Aorta (tissue), 5 donors: ENCODE data around the gene AKT1S1. TPM values are rescaled to one million over a fixed set of nuclear protein-coding genes. Genes with fewer than 3 reads are reported as not detected.
"Not testable (repeated sequence)": the region's sequence is repeated elsewhere in the genome, so short reads cannot be mapped to it uniquely, and the experiment has no call there.

Experiments used
- ATAC-seq: fragments of 200-7000 bp; cut with Tn5 transposase; one replicate; pipeline ENCODE4 v1.9.1; 2022; ENCODE audit warnings: moderate library complexity; ENCODE audit not compliant: low FRiP score
- DNase-seq, 2 donors: peaks; one replicate each; pipeline ENCODE4 v3.0.0-alpha.2; 2020
- H3K27ac ChIP-seq, 2 donors: one replicate each; pipeline ENCODE4 v1.5.1; 2013; ENCODE audit warnings: low read length in 2 of 2, mild to moderate bottlenecking in 2 of 2, moderate library complexity in 2 of 2, control low read depth in 1 of 2, inconsistent platforms in 1 of 2, low read depth in 1 of 2
- H3K27me3 ChIP-seq, 2 donors: one replicate each; pipeline ENCODE4 v1.6.1; 2013; ENCODE audit warnings: control low read depth in 1 of 2, low read length in 1 of 2, mild to moderate bottlenecking in 1 of 2, moderate library complexity in 1 of 2; ENCODE audit not compliant: insufficient read depth in 2 of 2, control insufficient read depth in 1 of 2
- H3K36me3 ChIP-seq, 2 donors: one replicate each; pipeline ENCODE4 v1.6.1; 2013; ENCODE audit warnings: control low read depth in 1 of 2, low read length in 1 of 2, mild to moderate bottlenecking in 1 of 2; ENCODE audit not compliant: insufficient read depth in 2 of 2, control insufficient read depth in 1 of 2
- H3K4me1 ChIP-seq, 2 donors: one replicate each; pipeline ENCODE4 v1.6.1; 2013; ENCODE audit warnings: low read length in 2 of 2, control low read depth in 1 of 2, mild to moderate bottlenecking in 1 of 2, moderate library complexity in 1 of 2; ENCODE audit not compliant: insufficient read depth in 2 of 2, control insufficient read depth in 1 of 2
- H3K4me3 ChIP-seq, 2 donors: one replicate each; pipeline ENCODE4 v1.5.1; 2013; ENCODE audit warnings: low read length in 2 of 2, control low read depth in 1 of 2, mild to moderate bottlenecking in 1 of 2
- H3K9me3 ChIP-seq: one replicate; pipeline ENCODE4 v1.6.1; 2013; ENCODE audit warnings: mild to moderate bottlenecking, low read length; ENCODE audit not compliant: control insufficient read depth
- whole genome bisulfite sequencing, 2 donors: extraction: QIAGEN DNeasy Blood & Tissue Kit; methylation state at CpG; one replicate each; pipeline ENCODE4 v1.1.7; 2013; 5-methylcytosine and 5-hydroxymethylcytosine counted together
- intact Hi-C, 2 donors: fragments of 100-400 bp; cut with DNase I; formaldehyde crosslinking; loops; one replicate each; pipeline versions ENCODE4 v1.14.2 to v1.15.0; 2022
- polyA plus RNA-seq, 2 donors: library from polyadenylated mRNA; stranded (reverse); fragments of 200-250 nt; gene quantifications; one replicate each; pipeline ENCODE4 v1.2.3, GENCODE V29; 2013
- total RNA-seq, 2 donors: library from RNA; stranded (reverse); fragmentation: NEBNext Ultra II Directional; extraction: Animal tissue kit (Norgen Biotek cat#: 25700); gene quantifications; one replicate each; pipeline ENCODE4 v1.2.1, GENCODE V29; 2021
- donor health status: healthy with polysubstance abuse.
- donor health status: Bipolar disorder and iron deficiency.
- donor health status: DM: no; HTN: no; CAD: no.
- donor health status: DM: no; HTN: no; CAD: no.
- donor health status: DM: yes; HTN: yes; CAD: no.

The AKT1S1 gene
- total and polyA plus RNA-seq, 4 donors: 24.4 to 44.6 (median 27.7) TPM

DNA sequence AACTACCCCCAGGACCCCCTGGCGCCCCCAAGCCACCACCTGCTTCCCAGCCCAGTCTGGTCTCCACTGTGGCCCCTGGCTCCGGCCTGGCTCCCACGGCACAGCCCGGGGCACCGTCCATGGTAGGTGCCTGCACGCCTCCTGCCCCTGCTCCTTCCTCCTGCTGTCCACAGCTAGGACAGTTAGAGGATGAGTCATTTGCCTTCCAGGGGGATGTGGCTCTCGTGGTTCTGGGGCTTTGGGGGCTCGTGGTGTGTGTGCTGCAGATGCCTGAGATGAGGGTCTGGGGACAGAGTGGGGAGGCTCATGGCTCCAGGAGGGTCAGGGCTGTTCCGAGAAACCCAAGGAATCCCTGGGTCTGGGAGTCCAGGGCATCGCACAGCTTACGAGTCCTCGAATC, 46.4 kb downstream of the AKT1S1 start:
- 94 to 95% methylated on average over 12 of the region's 12 CpGs for WGBS, 2 donors
- H3K36me3 ChIP-seq: no peaks in the 10 kb centered on the region
- no peak overlapping the region for H3K27ac ChIP-seq
- intact Hi-C loops: no loop called here
- no peak overlapping the region for H3K4me3 ChIP-seq
- ATAC-seq (no peak), DNase-seq (no peak)
- no peaks in the 10 kb centered on the region for H3K27me3 ChIP-seq
- H3K9me3 ChIP-seq: no peaks in the 10 kb centered on the region
- no peaks in the 10 kb centered on the region for H3K4me1 ChIP-seq

DNA sequence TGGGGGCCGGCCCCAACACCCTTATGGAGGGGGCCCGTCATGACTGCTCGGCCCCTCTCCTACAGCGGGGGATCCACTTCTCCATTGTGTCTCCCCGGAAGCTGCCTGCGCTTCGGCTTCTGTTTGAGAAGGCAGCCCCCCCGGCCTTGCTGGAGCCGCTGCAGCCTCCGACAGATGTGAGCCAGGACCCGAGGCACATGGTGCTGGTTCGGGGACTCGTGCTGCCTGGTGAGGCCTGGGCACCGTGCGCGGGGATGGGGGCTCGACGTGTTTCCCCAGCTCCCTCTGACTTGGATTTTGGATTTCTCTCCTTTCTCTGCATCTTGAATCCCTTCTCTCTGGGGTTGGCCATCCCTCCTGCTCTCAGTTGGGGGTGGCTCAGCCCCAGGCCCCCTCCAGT, 47.4 kb downstream of the AKT1S1 start:
- H3K9me3 ChIP-seq: no peaks in the 10 kb centered on the region
- WGBS, 2 donors: 94 to 95% methylated on average over 13 to 18 of the region's 18 CpGs
- no peak for ATAC-seq
- no peak overlapping the region for H3K27ac ChIP-seq
- no peaks in the 10 kb centered on the region for H3K27me3 ChIP-seq
- no peak for DNase-seq
- intact Hi-C loops: no loop called here
- no peaks in the 10 kb centered on the region for H3K36me3 ChIP-seq
- H3K4me1 ChIP-seq: no peaks in the 10 kb centered on the region
- H3K4me3 ChIP-seq: no peak overlapping the region

DNA sequence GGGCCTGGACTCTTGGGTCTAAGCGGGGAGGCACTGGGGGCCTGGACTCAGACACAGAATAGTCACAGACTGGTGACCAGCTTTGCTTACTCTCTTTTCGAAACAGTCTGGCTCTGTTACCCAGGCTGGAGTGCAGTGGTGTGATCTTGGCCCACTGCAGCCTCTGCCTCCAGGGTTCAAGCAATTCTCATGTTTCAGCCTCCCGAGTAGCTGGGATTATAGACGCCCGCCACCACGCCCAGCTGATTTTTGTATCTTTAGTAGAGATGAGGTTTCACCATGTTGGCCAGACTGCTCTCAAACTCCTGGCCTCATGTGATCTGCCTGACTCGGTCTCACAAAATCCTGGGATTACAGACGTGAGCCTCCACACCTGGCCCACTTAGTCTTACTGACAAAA, 48.0 kb downstream of the AKT1S1 start:
- Histone ChIP-seq H3K4me1 (no peaks in the 10 kb centered on the region), H3K9me3 (no peaks in the 10 kb centered on the region), H3K36me3 (no peaks in the 10 kb centered on the region), H3K27me3 (no peaks in the 10 kb centered on the region), H3K27ac (no peak overlapping the region), H3K4me3 (no peak overlapping the region)
- ATAC-seq (no peak), DNase-seq (no peak)
- intact Hi-C loops: no loop called here
- 90 to 91% methylated on average over 8 of the region's 8 CpGs for WGBS, 2 donors

DNA sequence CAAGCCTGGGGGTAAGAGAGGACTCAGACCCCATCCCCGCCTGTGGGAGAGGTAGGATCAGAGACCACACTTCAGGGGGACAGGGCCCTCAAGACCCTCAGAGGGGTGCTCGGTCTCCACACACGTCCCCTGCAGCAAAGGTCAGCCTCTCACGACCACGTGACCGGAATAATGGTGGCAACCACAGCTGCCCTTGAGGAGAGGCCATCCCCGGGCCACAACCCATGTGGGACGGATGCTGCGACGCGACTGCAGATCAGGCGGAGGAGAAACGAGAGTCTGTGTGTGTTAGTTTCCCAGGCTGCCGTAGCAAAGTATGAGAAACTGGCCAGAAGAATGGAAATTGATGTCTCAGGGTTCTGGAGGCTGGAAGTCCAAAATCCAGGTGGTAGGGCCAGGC, 50.1 kb downstream of the AKT1S1 start:
- H3K9me3 ChIP-seq: no peaks in the 10 kb centered on the region
- H3K4me3 ChIP-seq: no peak overlapping the region
- no peaks in the 10 kb centered on the region for H3K4me1 ChIP-seq
- H3K27ac ChIP-seq: no peak overlapping the region
- intact Hi-C loops: no loop called here
- DNase-seq: no peak
- no peaks in the 10 kb centered on the region for H3K27me3 ChIP-seq
- no peak for ATAC-seq
- no peaks in the 10 kb centered on the region for H3K36me3 ChIP-seq
- 90% methylated on average over 14 of the region's 14 CpGs for WGBS, 2 donors

DNA sequence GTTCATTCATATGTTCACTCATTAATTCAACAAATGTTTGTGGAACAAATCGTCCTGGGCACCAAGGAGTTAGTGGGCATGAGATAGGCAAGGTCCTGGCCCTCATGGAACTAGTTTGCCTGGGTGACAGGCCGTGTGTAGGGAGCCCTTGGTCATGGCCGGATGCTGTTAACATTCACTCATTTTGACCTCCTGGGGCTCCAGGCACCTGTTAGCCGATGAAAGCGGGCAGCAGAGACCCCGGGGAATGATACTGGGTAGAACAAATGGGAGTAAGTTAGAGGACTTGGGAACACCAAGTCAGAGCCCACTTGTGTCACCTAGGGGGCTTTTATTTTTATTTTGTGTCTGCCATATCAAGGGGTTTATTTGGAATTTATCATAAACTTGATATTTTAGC, 52.5 kb downstream of the AKT1S1 start:
- Histone ChIP-seq H3K9me3 (no peaks in the 10 kb centered on the region), H3K4me3 (no peak overlapping the region), H3K36me3 (no peaks in the 10 kb centered on the region), H3K4me1 (no peaks in the 10 kb centered on the region), H3K27ac (no peak overlapping the region), H3K27me3 (no peaks in the 10 kb centered on the region)
- no peak for DNase-seq
- ATAC-seq: no peak
- WGBS, 2 donors: 85 to 89% methylated on average over 6 of the region's 6 CpGs
- intact Hi-C loops: no loop called here

DNA sequence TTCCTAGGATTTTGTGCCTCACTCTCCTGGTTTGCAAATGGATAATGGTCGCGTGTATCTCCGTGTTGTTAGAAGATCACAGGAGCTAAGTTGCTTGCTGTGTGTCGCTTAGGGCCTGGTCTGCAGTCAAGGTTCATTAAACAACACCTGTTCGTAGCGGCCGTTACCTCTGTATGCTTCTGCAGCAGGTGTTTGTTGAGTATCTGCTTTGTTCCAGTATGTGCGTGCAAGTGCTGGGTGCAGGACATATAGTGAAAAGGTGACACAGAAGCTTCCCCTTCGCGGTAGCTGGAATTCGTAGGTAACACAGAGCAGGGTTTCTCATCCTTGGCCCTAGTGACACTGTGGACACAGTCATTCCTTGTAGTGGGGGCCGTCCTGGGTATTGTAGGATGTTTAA, 53.7 kb downstream of the AKT1S1 start:
- Histone ChIP-seq H3K4me3 (no peak overlapping the region), H3K36me3 (no peaks in the 10 kb centered on the region), H3K9me3 (no peaks in the 10 kb centered on the region), H3K27me3 (no peaks in the 10 kb centered on the region), H3K27ac (no peak overlapping the region), H3K4me1 (no peaks in the 10 kb centered on the region)
- 92 to 94% methylated on average over 12 of the region's 12 CpGs for WGBS, 2 donors
- ATAC-seq: no peak
- no peak for DNase-seq
- intact Hi-C loops: no loop called here

DNA sequence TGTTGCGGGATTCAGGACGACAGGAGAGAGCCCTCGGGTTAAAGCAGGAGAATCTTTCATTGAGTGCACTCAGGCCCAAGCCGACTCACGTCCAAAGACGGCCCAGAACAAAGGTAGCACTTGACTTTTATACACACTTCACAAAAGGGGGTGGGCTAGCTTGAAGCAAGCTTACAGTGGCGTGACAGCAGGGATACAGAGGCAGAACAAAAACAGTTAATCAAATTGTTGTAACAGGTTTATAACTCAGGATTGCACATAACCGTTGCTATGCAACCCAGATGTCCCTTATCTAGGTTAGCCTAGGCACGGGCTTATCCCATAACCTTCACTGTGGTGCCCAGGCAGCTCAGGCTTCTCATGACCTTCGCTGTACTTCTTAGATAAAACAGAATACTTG, 57.0 kb downstream of the AKT1S1 start:
- no peaks in the 10 kb centered on the region for H3K27me3 ChIP-seq
- no peak overlapping the region for H3K4me3 ChIP-seq
- no peak for DNase-seq
- intact Hi-C loops: no loop called here
- H3K27ac ChIP-seq: no peak overlapping the region
- H3K36me3 ChIP-seq: no peaks in the 10 kb centered on the region
- WGBS, 2 donors: 74 to 79% methylated on average over 10 of the region's 10 CpGs
- H3K4me1 ChIP-seq: no peaks in the 10 kb centered on the region
- no peaks in the 10 kb centered on the region for H3K9me3 ChIP-seq
- ATAC-seq: no peak

DNA sequence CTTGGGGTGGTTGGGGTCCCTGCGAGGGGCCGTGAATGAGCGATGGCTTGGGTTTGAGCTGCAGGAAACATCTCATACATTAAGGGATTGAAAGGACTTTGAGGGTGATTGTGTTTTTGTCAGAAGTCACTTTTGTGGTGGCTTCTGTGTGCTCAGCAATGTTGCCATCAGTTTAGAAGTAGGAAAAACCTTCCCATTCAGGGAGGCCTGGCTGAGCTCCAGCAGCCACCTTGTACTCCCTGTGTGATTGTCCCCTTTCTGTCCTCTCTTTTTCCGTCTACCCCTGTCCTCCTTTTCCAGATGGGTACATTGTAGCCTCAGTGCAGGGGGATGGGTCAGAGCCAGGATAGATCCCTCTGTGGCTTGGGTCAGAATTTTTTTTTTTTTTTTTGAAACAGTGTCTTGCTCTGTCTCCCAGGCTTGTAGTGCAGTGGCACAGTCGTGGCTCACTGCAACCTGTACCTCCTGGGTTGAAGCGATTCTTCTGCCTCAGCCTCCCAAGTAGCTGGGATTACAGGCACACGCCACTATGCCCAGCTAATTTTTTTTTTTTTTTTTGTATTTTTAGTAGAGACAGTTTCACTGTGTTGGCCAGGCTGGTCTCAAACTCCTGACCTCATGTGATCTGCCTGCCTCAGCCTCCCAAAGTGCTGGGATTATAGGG, 57.6 kb downstream of the AKT1S1 start:
- 73 to 80% methylated on average over 7 of the region's 7 CpGs for WGBS, 2 donors
- H3K4me3 ChIP-seq, H3K9me3 ChIP-seq, H3K4me1 ChIP-seq, H3K27ac ChIP-seq, H3K27me3 ChIP-seq, DNase-seq, H3K36me3 ChIP-seq, ATAC-seq: not testable (repeated sequence)
- intact Hi-C loops: loop anchor here (2.0 to 5.0 kb wide), 2 partner anchors 31 to 33 kb away; partner anchors contain the start of gene PTOV1 (in 2 of the 2)
